Breast epithelium (tissue), 4 donors: ENCODE data around the gene SSU72. TPM values are rescaled to one million over a fixed set of nuclear protein-coding genes. Genes with fewer than 3 reads are reported as not detected.

ENCODE experiments used
- DNase-seq, 2 donors: peaks; one replicate each; pipeline ENCODE4 v3.0.0-alpha.2; 2019; ENCODE audit warnings: low spot score in 2 of 2
- H3K27ac ChIP-seq, 2 donors: fragments of 200-600 bp; sonication (generic) in 1 of 2; one replicate each; pipeline ENCODE4 v1.5.1; 2016 to 2019; ENCODE audit warnings: mild to moderate bottlenecking in 1 of 2
- H3K27me3 ChIP-seq, 2 donors: fragments of 200-600 bp; sonication (generic) in 1 of 2; one replicate each; pipeline versions ENCODE4 v1.5.1 to v1.6.0; 2017 to 2019; ENCODE audit warnings: control low read depth in 1 of 2, mild to moderate bottlenecking in 1 of 2
- H3K36me3 ChIP-seq: fragments of 200-600 bp; one replicate; pipeline ENCODE4 v1.5.1; 2019
- H3K4me1 ChIP-seq, 2 donors: fragments of 200-600 bp; sonication (generic); one replicate each; pipeline ENCODE4 v1.5.1; 2016 to 2019; ENCODE audit warnings: control low read depth in 1 of 2
- H3K4me3 ChIP-seq, 3 donors: fragments of 200-600 bp; sonication (generic); 1 replicate in 2 of 3; 2 replicates in 1 of 3; pipeline ENCODE4 v1.5.1; 2016 to 2019; ENCODE audit warnings: mild to moderate bottlenecking in 3 of 3, moderate library complexity in 2 of 3
- H3K9me3 ChIP-seq, 2 donors: fragments of 200-600 bp; sonication (generic) in 1 of 2; one replicate each; pipeline ENCODE4 v1.5.1; 2016 to 2019; ENCODE audit warnings: control low read depth in 1 of 2
- CTCF ChIP-seq, 3 donors: fragments of 450-650 bp; IDR thresholded peaks; one replicate each; pipeline ENCODE4 v1.5.1; 2016 to 2017; ENCODE audit warnings: antibody characterized with exemption in 3 of 3, mild to moderate bottlenecking in 3 of 3, moderate library complexity in 3 of 3
- POLR2A ChIP-seq: fragments of 450-650 bp; IDR thresholded peaks from one replicate; pipeline ENCODE4 v1.6.1; 2016; ENCODE audit warnings: antibody characterized with exemption, mild to moderate bottlenecking, moderate library complexity
- POLR2AphosphoS5 ChIP-seq, 3 donors: sonication (generic); formaldehyde crosslinking; IDR thresholded peaks; one replicate each; pipeline ENCODE4 v1.6.1; 2017; ENCODE audit warnings: antibody characterized with exemption in 3 of 3
- intact Hi-C: fragments of 100-400 bp; cut with DNase I; formaldehyde crosslinking; loops from one replicate; pipeline ENCODE4 v1.15.1; 2023; ENCODE audit warnings: low total_unique reads
- total RNA-seq, 3 donors: library from RNA; depleted of rRNA; stranded (reverse); fragments of >200 nt; gene quantifications; one replicate each; pipeline ENCODE4 v1.1.0, GENCODE V29; 2016

The SSU72 gene
- total RNA-seq, 3 donors from 2014 or later: 100 to 125 (median 114) TPM

DNA sequence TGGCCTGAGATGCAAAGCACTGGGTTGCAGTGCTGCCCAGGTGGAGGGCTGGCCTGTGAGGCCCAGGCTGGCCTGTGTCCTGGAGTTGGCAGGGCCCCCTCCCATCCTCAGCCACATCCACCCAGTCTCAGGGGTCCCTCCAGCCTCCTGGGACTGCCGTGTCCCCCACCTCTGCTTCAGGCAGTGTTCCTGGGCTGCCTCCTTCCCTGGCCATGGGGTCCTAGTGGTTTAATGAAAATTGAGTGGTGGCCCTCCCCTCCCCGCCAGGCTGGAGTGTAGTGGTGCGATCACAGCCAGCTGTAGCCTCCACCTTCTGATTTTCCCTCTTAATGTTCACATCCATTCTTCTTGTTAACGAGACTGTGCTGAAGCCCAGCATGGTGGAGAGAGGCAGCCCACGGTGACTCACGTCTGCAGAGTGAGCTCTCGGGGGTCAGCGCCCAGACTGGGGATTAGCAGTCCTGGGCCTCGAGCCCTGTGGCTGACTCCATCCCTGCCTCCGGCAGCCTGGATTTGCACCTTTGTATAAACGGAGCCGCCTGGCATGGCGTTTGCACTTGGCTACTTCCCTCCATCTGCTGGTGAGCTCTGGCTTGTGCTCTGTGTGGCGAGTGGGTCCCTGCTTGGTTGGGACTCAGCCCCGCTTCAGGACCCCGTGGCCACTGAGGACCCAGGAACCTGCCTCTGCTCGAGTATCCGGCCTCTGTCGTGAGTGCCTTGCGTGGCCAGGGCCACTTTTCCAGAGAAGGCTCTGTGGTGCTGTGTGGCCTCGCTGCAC is 47.5 kb upstream of the SSU72 start:
- Histone ChIP-seq H3K9me3 (no peaks in the 10 kb centered on the region), H3K36me3 (no peaks in the 10 kb centered on the region), H3K4me1 (peaks cover 0 to 3% of the 10 kb centered on the region in 2 donors), H3K4me3 (no peak overlapping the region), H3K27me3 (no peaks in the 10 kb centered on the region), H3K27ac (no peak overlapping the region)
- intact Hi-C loops: no loop called here
- TF ChIP-seq POLR2AphosphoS5 (IDR thresholded peaks at IDR 0.05) (no peak), POLR2A (no peak), CTCF (IDR thresholded peaks at IDR 0.05) (no peak)
- no peak for DNase-seq

GRCh38 chr1:1621173-1622009 is 46.7 kb upstream of the SSU72 start:
- no peak for DNase-seq
- Histone ChIP-seq H3K4me3 (no peak overlapping the region), H3K9me3 (no peaks in the 10 kb centered on the region), H3K27ac (no peak overlapping the region), H3K27me3 (no peaks in the 10 kb centered on the region), H3K4me1 (peaks cover 7 to 11% of the 10 kb centered on the region in 2 donors), H3K36me3 (no peaks in the 10 kb centered on the region)
- intact Hi-C loops: no loop called here
- no peak for TF ChIP-seq POLR2A
- no peak for TF ChIP-seq CTCF (IDR thresholded peaks at IDR 0.05)
- TF ChIP-seq POLR2AphosphoS5 (IDR thresholded peaks at IDR 0.05): no peak

DNA sequence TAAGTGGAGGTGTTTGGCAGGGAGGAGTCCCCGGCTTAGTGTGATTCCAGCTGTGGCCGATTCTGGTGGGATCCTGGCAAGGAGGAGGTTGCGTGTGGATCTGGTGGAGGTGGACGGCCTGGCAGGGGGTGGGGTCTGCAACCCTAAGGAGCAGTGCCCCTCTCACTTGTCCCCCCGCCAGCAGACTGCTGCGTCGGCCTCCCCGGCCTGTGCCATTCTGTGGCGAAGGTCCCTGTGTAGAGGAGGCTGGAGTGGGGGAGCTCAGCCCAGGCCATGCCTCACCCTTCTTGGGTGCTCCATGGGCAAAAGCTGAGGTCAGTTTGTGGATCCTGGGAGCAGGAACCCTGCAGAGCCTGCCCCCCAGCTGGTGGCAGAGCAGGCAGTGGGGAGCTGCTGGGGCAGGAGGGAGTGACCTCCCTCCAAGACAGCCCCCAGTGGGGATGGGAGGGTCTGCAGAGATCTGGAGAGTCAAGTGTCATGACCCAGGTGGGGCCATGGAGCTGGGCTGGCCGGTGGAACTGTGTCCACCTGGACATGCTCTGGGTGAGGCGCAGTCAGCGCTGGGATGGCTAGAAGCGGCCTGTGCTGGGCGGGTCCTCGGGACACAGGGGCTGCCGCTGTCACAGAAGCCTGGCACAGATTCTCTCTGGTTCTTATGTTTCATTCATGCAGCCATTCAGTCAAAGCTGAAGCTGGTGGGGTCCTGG is 45.9 kb upstream of the SSU72 start:
- Histone ChIP-seq H3K27ac (no peak overlapping the region), H3K27me3 (no peaks in the 10 kb centered on the region), H3K4me1 (peaks cover 7 to 12% of the 10 kb centered on the region in 2 donors), H3K36me3 (no peaks in the 10 kb centered on the region), H3K4me3 (no peak overlapping the region), H3K9me3 (no peaks in the 10 kb centered on the region)
- intact Hi-C loops: no loop called here
- no peak for DNase-seq
- no peak for TF ChIP-seq POLR2AphosphoS5 (IDR thresholded peaks at IDR 0.05)
- no peak for TF ChIP-seq CTCF (IDR thresholded peaks at IDR 0.05)
- TF ChIP-seq POLR2A: no peak

DNA sequence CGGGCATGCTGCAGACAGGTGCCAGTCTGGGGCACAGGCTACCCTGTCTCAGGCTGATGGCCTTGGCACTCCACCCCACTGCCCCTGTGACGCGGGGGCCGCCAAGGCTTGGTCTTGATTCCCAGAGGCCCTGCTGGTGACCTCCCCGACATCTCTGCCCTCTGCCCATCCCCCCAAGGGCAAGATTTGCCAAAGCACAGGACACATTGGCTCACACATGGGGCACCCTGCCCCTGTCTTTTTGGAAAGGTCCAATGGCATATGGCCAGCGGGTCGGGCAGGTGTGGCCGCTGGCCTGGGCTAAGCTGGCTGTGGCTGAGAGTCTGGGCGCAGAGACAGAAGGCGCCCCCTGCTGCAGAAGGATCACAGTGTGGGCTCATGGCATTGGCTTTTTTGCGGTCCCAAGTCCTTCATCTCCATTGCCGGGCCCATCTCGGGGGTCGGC is 45.3 kb upstream of the SSU72 start:
- Histone ChIP-seq H3K4me1 (peaks cover 7 to 12% of the 10 kb centered on the region in 2 donors), H3K36me3 (no peaks in the 10 kb centered on the region), H3K4me3 (no peak overlapping the region), H3K27ac (no peak overlapping the region), H3K9me3 (no peaks in the 10 kb centered on the region), H3K27me3 (no peaks in the 10 kb centered on the region)
- TF ChIP-seq POLR2AphosphoS5 (IDR thresholded peaks at IDR 0.05): no peak
- no peak for TF ChIP-seq POLR2A
- no peak for TF ChIP-seq CTCF (IDR thresholded peaks at IDR 0.05)
- DNase-seq: no peak
- intact Hi-C loops: no loop called here
